NOMO-1 treated with DMSO at 0.1 percent for 48 hours (cell line): ENCODE results near the gene PTPRA.
"Not testable (repeated sequence)": the region's sequence is repeated elsewhere in the genome, so short reads cannot be mapped to it uniquely, and the experiment has no call there.

Experiments
- DNase-seq: peaks from one replicate; lab custom pipeline; 2025; ENCODE audit not compliant: unreplicated experiment; lab: John Stamatoyannopoulos, UW

Gene PTPRA

GRCh38 chr20:3040086-3040485 lies 166.8 kb downstream of the PTPRA start:
- DNase-seq, result no peak

- DNase-seq, result no peak
Measured at GRCh38 chr20:3041854-3042409, 168.7 kb downstream of the PTPRA start.

GRCh38 chr20:3042625-3043024 lies 169.3 kb downstream of the PTPRA start:
- no peak for DNase-seq

GRCh38 chr20:3043322-3043721 lies 170.0 kb downstream of the PTPRA start, which contains the start of gene GNRH2:
Gene GNRH2 (plus strand): TSS chr20:3043622. CDS start chr20:3044415, 793 bp downstream.
- no peak for DNase-seq

GRCh38 chr20:3044336-3044965 lies 171.2 kb downstream of the PTPRA start:
- no peak for DNase-seq

- peak; percentile 78 for DNase-seq
Measured at GRCh38 chr20:3045042-3045815, 171.9 kb downstream of the PTPRA start.

- peak; percentile 79 for DNase-seq
Measured at GRCh38 chr20:3045816-3046676, 172.8 kb downstream of the PTPRA start, which contains the start of gene MRPS26. Gene MRPS26 (plus strand): TSS chr20:3046052. CDS start chr20:3046069, 17 bp downstream.

- no peak for DNase-seq
Measured at GRCh38 chr20:3046677-3047462, 173.6 kb downstream of the PTPRA start.

- no peak for DNase-seq
Measured at GRCh38 chr20:3047486-3048419, 174.5 kb downstream of the PTPRA start.

GRCh38 chr20:3051385-3052019 lies 178.2 kb downstream of the PTPRA start:
- no peak for DNase-seq

GRCh38 chr20:3059489-3059888 lies 186.2 kb downstream of the PTPRA start:
- DNase-seq, result no peak

- DNase-seq, result not testable (repeated sequence)
Measured at GRCh38 chr20:3064119-3064518, 190.8 kb downstream of the PTPRA start.

GRCh38 chr20:3067139-3068014 lies 194.1 kb downstream of the PTPRA start:
- DNase-seq, result no peak

- no peak for DNase-seq
Measured at GRCh38 chr20:3068075-3068474, 194.8 kb downstream of the PTPRA start.

- DNase-seq, result no peak
Measured at GRCh38 chr20:3068986-3069900, 196.0 kb downstream of the PTPRA start.

- no peak for DNase-seq
Measured at GRCh38 chr20:3070725-3071124, 197.4 kb downstream of the PTPRA start.

GRCh38 chr20:3071266-3071609 lies 198.0 kb downstream of the PTPRA start:
- no peak for DNase-seq
